ENCODE results near the gene PRDM5. TPM values are rescaled to one million over a fixed set of nuclear protein-coding genes. Genes with fewer than 3 reads are reported as not detected.

Gene PRDM5
- total RNA-seq, 2 donors from 2014 or later = 9.9 to 18.9 TPM

- Histone ChIP-seq H3K4me3 (no peak overlapping the region), H3K36me3 (no peaks in the 10 kb centered on the region), H3K27ac (no peak overlapping the region), H3K4me1 (replicated peaks) (no peaks in the 10 kb centered on the region), H3K27me3 (replicated peaks; ENCODE audit: insufficient read depth) (no peaks in the 10 kb centered on the region), H3K9me3 (no peaks in the 10 kb centered on the region)
- whole genome bisulfite sequencing = 69% methylated on average over 1 of the region's 1 CpG
- intact Hi-C loops (cut with DNase I) = no loop called here
- DNase-seq (ENCODE audit: low spot score) = no peak
- TF ChIP-seq POLR2AphosphoS5 (IDR thresholded peaks at IDR 0.05) (no peak), CTCF (IDR thresholded peaks at IDR 0.05) (no peak), POLR2A (IDR thresholded peaks at IDR 0.05) (no peak)
These were observed 148.9 kb downstream of the PRDM5 start for GRCh38 chr4:120773641-120774040.

- no peak overlapping the region for H3K4me3 ChIP-seq
- no peaks in the 10 kb centered on the region for H3K27me3 ChIP-seq (replicated peaks; ENCODE audit: insufficient read depth)
- DNase-seq (ENCODE audit: low spot score) = no peak
- H3K27ac ChIP-seq = no peak overlapping the region
- H3K4me1 ChIP-seq (replicated peaks) = no peaks in the 10 kb centered on the region
- TF ChIP-seq POLR2AphosphoS5 (IDR thresholded peaks at IDR 0.05) (no peak), POLR2A (IDR thresholded peaks at IDR 0.05) (no peak), CTCF (IDR thresholded peaks at IDR 0.05) (no peak)
- 97% methylated on average over 2 of the region's 2 CpGs for WGBS
- intact Hi-C loops (cut with DNase I) = no loop called here
- H3K36me3 ChIP-seq = no peaks in the 10 kb centered on the region
- no peaks in the 10 kb centered on the region for H3K9me3 ChIP-seq
These were observed 150.6 kb downstream of the PRDM5 start for GRCh38 chr4:120771907-120772306.

GRCh38 chr4:120770897-120771296 lies 151.6 kb downstream of the PRDM5 start:
- no peak overlapping the region for H3K27ac ChIP-seq
- no peaks in the 10 kb centered on the region for H3K27me3 ChIP-seq (replicated peaks; ENCODE audit: insufficient read depth)
- no peaks in the 10 kb centered on the region for H3K4me1 ChIP-seq (replicated peaks)
- TF ChIP-seq CTCF (IDR thresholded peaks at IDR 0.05) = no peak
- no peak for TF ChIP-seq POLR2AphosphoS5 (IDR thresholded peaks at IDR 0.05)
- no peak for TF ChIP-seq POLR2A (IDR thresholded peaks at IDR 0.05)
- no peak for DNase-seq (ENCODE audit: low spot score)
- intact Hi-C loops (cut with DNase I) = no loop called here
- H3K4me3 ChIP-seq = no peak overlapping the region
- H3K9me3 ChIP-seq = no peaks in the 10 kb centered on the region
- 88% methylated on average over 1 of the region's 1 CpG for WGBS
- no peaks in the 10 kb centered on the region for H3K36me3 ChIP-seq

- no peak overlapping the region for H3K27ac ChIP-seq
These were observed 153.3 kb downstream of the PRDM5 start for GRCh38 chr4:120769227-120769626.

More at GRCh38 chr4:120769227-120769626, 153.3 kb downstream of the PRDM5 start:
- 53% methylated on average over 4 of the region's 4 CpGs for WGBS
- Histone ChIP-seq H3K9me3 (no peaks in the 10 kb centered on the region), H3K36me3 (no peaks in the 10 kb centered on the region), H3K4me3 (no peak overlapping the region), H3K27me3 (replicated peaks; ENCODE audit: insufficient read depth) (no peaks in the 10 kb centered on the region), H3K4me1 (replicated peaks) (no peaks in the 10 kb centered on the region)
- TF ChIP-seq POLR2AphosphoS5 (IDR thresholded peaks at IDR 0.05) (no peak), POLR2A (IDR thresholded peaks at IDR 0.05) (no peak), CTCF (IDR thresholded peaks at IDR 0.05) (no peak)
- intact Hi-C loops (cut with DNase I) = no loop called here
- DNase-seq (ENCODE audit: low spot score) = no peak

Measured in prostate gland (tissue), 2 donors.